Hematopoietic multipotent progenitor cell treated with erythropoietin and hydrocortisone succinate and interleukin-3 and kit ligand, for 17 days (in vitro differentiated cells): ENCODE data around the gene CCDC188.

Source experiments
- DNase-seq: peaks from one replicate; pipeline ENCODE4 v3.0.0-alpha.2; 2015; ENCODE audit warnings: low spot score

CCDC188 gene

DNA sequence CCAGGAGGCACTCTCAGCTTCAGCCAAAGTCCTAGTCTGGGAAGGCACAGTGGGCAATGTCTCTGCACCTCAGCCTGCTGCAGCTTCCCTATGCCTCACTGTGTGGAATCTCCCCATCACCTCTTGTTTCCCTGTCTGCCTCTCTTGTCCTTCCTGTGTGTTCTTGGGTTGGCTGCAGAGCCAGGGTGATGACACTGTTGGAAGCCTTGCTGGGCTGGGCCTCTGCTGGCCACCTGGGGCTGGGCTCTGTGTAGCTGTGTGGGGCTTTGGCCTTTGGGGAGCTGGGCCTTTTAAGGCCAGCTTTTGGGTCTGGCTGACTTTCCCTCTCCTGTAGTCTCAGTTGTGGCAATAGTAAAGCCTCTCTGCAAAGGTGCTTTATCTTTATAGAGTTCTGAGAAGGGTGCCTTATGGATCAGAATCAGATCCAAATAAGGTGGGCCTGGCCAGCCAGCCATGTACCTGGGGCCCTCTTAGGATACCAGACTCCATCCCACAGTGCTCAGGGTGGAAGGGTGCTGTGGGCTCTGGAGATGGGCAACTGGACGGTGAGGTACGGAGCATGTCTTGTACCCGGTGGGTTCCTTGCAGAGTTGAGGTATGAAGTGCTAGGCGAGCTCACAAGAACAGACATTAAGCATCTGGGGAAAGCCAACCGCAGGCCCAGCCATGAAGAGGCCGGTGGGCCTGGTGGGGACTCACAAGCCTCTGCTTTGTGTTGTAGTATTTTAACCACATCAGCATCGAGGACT lies 45.2 kb downstream of the CCDC188 start:
- DNase-seq: no peak

DNA sequence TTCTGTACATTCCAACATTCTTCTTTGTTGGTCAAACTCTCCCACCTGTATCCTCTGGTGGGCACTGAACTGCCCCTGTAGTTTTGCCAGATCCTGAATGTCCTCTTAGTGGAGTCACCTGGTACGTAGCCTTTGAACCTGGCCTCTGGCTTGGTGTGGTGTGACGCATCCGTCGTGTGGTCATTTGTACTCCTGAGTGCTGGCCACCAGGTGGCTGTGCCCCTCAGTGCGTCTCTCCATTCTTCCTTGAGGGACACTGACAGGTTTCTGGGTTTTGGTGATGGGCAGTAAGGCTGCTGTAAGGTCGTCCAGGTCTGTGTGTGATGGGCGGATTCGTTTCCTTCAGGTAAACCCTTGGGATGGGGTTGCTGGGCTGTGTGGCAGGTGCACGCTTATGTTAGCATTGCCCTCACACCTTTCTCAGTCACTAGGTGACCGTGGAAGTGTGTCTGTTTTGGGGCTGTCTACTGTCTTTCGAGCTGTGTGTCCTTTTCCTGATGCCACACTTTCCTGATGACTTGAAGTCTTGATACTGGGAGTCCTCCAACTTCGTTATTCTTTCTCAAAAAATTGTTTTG lies 48.6 kb downstream of the CCDC188 start:
- DNase-seq: no peak

DNA sequence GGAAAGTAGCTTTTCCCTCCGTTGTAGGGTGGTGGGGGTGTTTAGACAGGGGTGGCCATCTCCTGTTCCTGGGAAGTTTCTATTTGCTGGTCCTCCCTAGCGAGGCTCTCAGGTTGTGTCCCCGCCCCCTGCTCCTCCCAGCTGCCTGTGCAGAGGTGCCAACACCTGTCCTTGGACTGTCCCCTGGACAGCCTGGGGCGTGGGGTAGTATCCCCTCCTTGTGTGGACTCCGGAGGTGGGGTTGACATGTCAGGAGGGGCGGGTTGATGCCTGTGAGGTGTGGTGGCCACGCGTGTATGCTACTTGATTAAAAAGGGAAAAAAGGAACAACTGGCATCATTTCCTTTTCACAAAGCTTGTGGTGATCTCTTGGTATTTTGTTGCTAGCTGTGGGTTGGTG lies 49.2 kb downstream of the CCDC188 start:
- no peak for DNase-seq

DNA sequence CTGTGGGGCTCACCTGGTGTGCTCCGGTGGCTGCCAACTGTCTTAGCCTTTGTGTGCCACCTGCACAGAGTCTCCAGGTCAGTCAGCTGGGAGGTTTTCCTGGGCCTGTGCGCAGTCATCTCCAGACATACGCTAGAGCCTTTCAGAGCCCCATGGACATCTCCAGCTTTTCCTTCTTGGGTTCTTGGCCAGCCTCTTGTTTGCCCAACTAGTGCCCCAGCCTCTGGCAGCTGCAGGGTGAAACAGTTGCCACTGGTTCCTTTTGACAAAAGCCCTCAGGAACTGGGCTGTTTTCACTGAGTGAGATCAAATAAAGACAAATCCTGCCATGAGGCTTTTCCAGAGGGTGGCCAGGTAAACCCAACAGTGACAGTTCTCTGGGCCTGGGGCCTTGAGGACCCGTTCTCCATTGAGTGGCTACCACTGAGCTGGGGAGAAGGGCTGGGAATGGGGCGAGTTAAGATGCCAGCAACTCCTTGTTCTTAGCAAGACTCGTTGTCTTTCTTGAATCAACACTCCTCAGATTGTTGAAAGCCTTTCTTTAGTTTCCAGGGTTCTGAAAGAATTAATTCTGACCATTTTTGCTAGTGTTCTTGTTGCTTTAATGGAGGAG lies 51.6 kb downstream of the CCDC188 start:
- no peak for DNase-seq
